NCI-H2107 treated with DMSO at 0.1 percent for 48 hours (cell line): ENCODE results near the gene NRM.
"Not testable (repeated sequence)": the region's sequence is repeated elsewhere in the genome, so short reads cannot be mapped to it uniquely, and the experiment has no call there.

Experiments used
- DNase-seq: peaks from one replicate; lab custom pipeline; 2025; ENCODE audit not compliant: unreplicated experiment; lab: John Stamatoyannopoulos, UW

NRM gene

GRCh38 chr6:30672445-30673253 lies 18.1 kb downstream of the NRM start, which contains the start of gene DHX16:
Gene DHX16 (minus strand): TSS chr6:30673006. CDS start chr6:30672841, 165 bp downstream.
- peak; percentile 34 for DNase-seq

- no peak for DNase-seq
These were observed 19.8 kb downstream of the NRM start for GRCh38 chr6:30670760-30671527.

- not testable (repeated sequence) for DNase-seq
These were observed 24.5 kb downstream of the NRM start for GRCh38 chr6:30666300-30666699.

- DNase-seq = no peak
These were observed 25.6 kb downstream of the NRM start for GRCh38 chr6:30664994-30665767.

GRCh38 chr6:30657922-30658321 lies 32.9 kb downstream of the NRM start:
- not testable (repeated sequence) for DNase-seq

- DNase-seq = no peak
These were observed 33.3 kb downstream of the NRM start for GRCh38 chr6:30657454-30657853.

- DNase-seq = no peak
These were observed 34.3 kb downstream of the NRM start for GRCh38 chr6:30656513-30656912.

- DNase-seq = no peak
These were observed 35.1 kb downstream of the NRM start for GRCh38 chr6:30655743-30656094.

- no peak for DNase-seq
These were observed 35.7 kb downstream of the NRM start for GRCh38 chr6:30654798-30655742.

GRCh38 chr6:30651143-30651542 lies 39.6 kb downstream of the NRM start:
- no peak for DNase-seq

- no peak for DNase-seq
These were observed 43.3 kb downstream of the NRM start for GRCh38 chr6:30647242-30648116.

- peak; percentile 27 for DNase-seq
These were observed 44.1 kb downstream of the NRM start, which contains the start of gene C6orf136 for GRCh38 chr6:30646450-30647241. Gene C6orf136 (plus strand): TSS chr6:30647133. CDS start chr6:30647232, 99 bp downstream.

GRCh38 chr6:30645989-30646388 lies 44.8 kb downstream of the NRM start:
- no peak for DNase-seq

- DNase-seq = no peak
These were observed 46.0 kb downstream of the NRM start for GRCh38 chr6:30644769-30645168.

- no peak for DNase-seq
These were observed 47.1 kb downstream of the NRM start for GRCh38 chr6:30643656-30644055.

- DNase-seq = no peak
These were observed 49.7 kb downstream of the NRM start for GRCh38 chr6:30641048-30641447.

- DNase-seq = no peak
These were observed 50.3 kb downstream of the NRM start for GRCh38 chr6:30640481-30640880.
